Neural crest cell (in vitro differentiated cells): ENCODE data around the gene ADRA1B. TPM values are rescaled to one million over a fixed set of nuclear protein-coding genes. Genes with fewer than 3 reads are reported as not detected.

Experiments used
- DNase-seq: peaks from one replicate; pipeline ENCODE4 v3.0.0; 2021; ENCODE audit warnings: low read depth, mixed read lengths, low spot score
- H3K27ac Mint-ChIP-seq: one replicate; pipeline ENCODE4 v1.8.0; 2021; ENCODE audit warnings: mild to moderate bottlenecking, mixed read lengths; ENCODE audit not compliant: unreplicated experiment
- H3K27me3 Mint-ChIP-seq: 2 replicates; pipeline ENCODE4 v1.8.0; 2021; ENCODE audit warnings: low read depth, mild to moderate bottlenecking, mixed read lengths
- H3K36me3 Mint-ChIP-seq: 2 replicates; pipeline ENCODE4 v1.8.0; 2021; ENCODE audit warnings: low read depth, mild to moderate bottlenecking, mixed read lengths
- H3K4me1 Mint-ChIP-seq: 2 replicates; pipeline ENCODE4 v1.8.0; 2021; ENCODE audit warnings: mixed read lengths
- H3K4me3 Mint-ChIP-seq: one replicate; pipeline ENCODE4 v1.8.0; 2021; ENCODE audit warnings: mild to moderate bottlenecking, mixed read lengths
- H3K9me3 Mint-ChIP-seq: 2 replicates; pipeline ENCODE4 v1.8.0; 2021; ENCODE audit warnings: mixed read lengths
- CTCF ChIP-seq: fragments of 200-600 bp; sonication (generic); conservative IDR thresholded peaks from 2 replicates; pipeline ENCODE4 v1.5.0; 2021; ENCODE audit warnings: antibody characterized with exemption, mild to moderate bottlenecking
- total RNA-seq: library from RNA; stranded (reverse); gene quantifications from 2 replicates; pipeline ENCODE4 v1.2.1, GENCODE V29; 2021

ADRA1B gene
- total RNA-seq, 1 donor from 2014 or later: 0.19 TPM

DNA sequence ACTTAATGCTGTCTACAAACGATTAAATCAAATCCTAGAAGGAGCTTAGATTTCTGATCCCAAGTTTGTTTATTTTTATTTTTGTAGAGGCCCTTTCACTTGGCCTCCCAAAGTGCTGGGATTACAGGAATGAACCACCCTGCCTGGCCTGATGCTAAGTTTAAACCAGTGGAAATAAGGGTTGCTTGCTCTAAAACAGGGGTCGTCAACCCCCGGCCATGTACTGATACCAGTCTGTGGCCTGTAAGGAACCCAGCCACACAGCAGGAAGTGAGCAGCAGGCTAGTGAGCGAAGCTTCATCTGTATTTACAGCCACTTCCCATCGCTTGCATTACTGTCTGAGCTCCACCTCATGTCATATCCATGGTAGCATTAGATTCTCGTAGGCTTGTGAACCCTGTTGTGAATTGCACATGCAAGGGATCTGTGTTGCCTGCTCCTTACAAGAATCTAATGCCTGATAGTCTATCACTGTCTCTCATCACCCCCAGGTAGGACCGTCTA, 104.0 kb downstream of the ADRA1B start:
- Mint-ChIP-seq H3K27me3 (no peaks in the 10 kb centered on the region), H3K27ac (no peak overlapping the region), H3K9me3 (no peaks in the 10 kb centered on the region), H3K36me3 (peaks cover 3% of the 10 kb centered on the region), H3K4me3 (no peak overlapping the region), H3K4me1 (no peaks in the 10 kb centered on the region)
- no peak for DNase-seq
- no peak for TF ChIP-seq CTCF

DNA sequence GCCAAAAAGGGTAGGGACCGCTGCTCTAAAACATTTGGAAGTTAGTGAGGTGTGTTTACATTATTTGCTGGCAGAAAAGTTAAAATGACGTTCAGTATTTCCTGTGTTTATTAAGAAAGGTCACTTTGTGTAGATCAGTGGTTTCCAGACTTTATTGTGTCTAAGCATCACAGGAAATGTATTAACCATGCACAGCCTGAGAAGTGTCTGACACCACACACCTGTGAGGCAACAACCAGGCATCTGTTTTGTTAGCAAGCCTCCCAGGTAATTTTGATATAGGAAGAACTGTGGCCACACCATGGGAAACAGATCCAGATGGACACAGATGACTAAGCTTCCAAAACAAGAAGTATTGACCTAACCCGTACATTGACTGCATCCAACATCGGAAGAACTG, 104.7 kb downstream of the ADRA1B start:
- H3K27ac Mint-ChIP-seq: no peak overlapping the region
- DNase-seq: no peak
- no peak overlapping the region for H3K4me3 Mint-ChIP-seq
- H3K27me3 Mint-ChIP-seq: no peaks in the 10 kb centered on the region
- peaks cover 3% of the 10 kb centered on the region for H3K36me3 Mint-ChIP-seq
- H3K9me3 Mint-ChIP-seq: no peaks in the 10 kb centered on the region
- TF ChIP-seq CTCF: no peak
- no peaks in the 10 kb centered on the region for H3K4me1 Mint-ChIP-seq

- peak; percentile 87 for TF ChIP-seq CTCF
- Mint-ChIP-seq H3K36me3 (peaks cover 3% of the 10 kb centered on the region), H3K9me3 (no peaks in the 10 kb centered on the region), H3K4me3 (no peak overlapping the region), H3K4me1 (no peaks in the 10 kb centered on the region), H3K27ac (no peak overlapping the region), H3K27me3 (no peaks in the 10 kb centered on the region)
- DNase-seq: peak; percentile 70
Observed at GRCh38 chr5:160021831-160022446, 105.7 kb downstream of the ADRA1B start.

Other genes with a start within 250 kb of the ADRA1B start
- 48.0 and 49.4 TPM in 2 replicates for gene TTC1, start 92.7 kb downstream of the ADRA1B start, total RNA-seq
- gene PWWP2A, start 203.0 kb downstream of the ADRA1B start, total RNA-seq: 27.8 and 31.6 TPM in 2 replicates